Measurements from ENCODE around the gene PRPS1L1. TPM values are rescaled to one million over a fixed set of nuclear protein-coding genes. Genes with fewer than 3 reads are reported as not detected.

PRPS1L1 gene
- not detected in 2 replicates for polyA plus RNA-seq (2013)

- H3K79me1 ChIP-seq (ENCODE audit: low read length), result no peaks in the 10 kb centered on the region
- no peak within 1 kb of the TSS for H3K4me2 ChIP-seq (ENCODE audit: low read length)
- H3K27ac ChIP-seq (ENCODE audit: low read depth, low read length), result no peak within 1 kb of the TSS
- no CpG with 5 or more reads among the region's 17 CpGs for WGBS (ENCODE audit: extremely low coverage, insufficient coverage, insufficient read length)
- no peak within 1 kb of the TSS for H4K8ac ChIP-seq (ENCODE audit: low read depth, low read length)
- H3K79me2 ChIP-seq (ENCODE audit: control insufficient read depth, insufficient read depth, low read length, poor library complexity), result no peaks in the 10 kb centered on the region
- H2BK12ac ChIP-seq (ENCODE audit: low read length), result no peak within 1 kb of the TSS
- H3K18ac ChIP-seq (ENCODE audit: low read length), result no peak within 1 kb of the TSS
- H2AK5ac ChIP-seq (ENCODE audit: low read length), result no peak within 1 kb of the TSS
- DNase-seq, result no peak
- no peak within 1 kb of the TSS for H2BK120ac ChIP-seq (ENCODE audit: insufficient read depth, low read length, poor library complexity)
- H4K91ac ChIP-seq (ENCODE audit: low read depth, low read length), result no peak within 1 kb of the TSS
- no peaks in the 10 kb centered on the region for H3K4me1 ChIP-seq (ENCODE audit: control insufficient read depth in 1 of 2, insufficient read depth in 2 of 2, low read length in 2 of 2)
- H3K4ac ChIP-seq (ENCODE audit: low read depth, low read length), result no peak within 1 kb of the TSS
- H3K36me3 ChIP-seq (ENCODE audit: control insufficient read depth in 1 of 2, insufficient read depth in 2 of 2, low read length in 2 of 2), result no peaks in the 10 kb centered on the region
- H3K9me3 ChIP-seq (ENCODE audit: insufficient read depth, low read depth, low read length), result no peaks in the 10 kb centered on the region
- no peak within 1 kb of the TSS for H2BK5ac ChIP-seq (ENCODE audit: low read depth, low read length, poor library complexity)
- no peak within 1 kb of the TSS for H2AFZ ChIP-seq (ENCODE audit: insufficient read depth, low read length, poor library complexity)
- no peak within 1 kb of the TSS for H3K14ac ChIP-seq (ENCODE audit: low read length)
- H3K23ac ChIP-seq (ENCODE audit: low read length), result no peak within 1 kb of the TSS
- H3K27me3 ChIP-seq (ENCODE audit: insufficient read depth, low read length), result no peaks in the 10 kb centered on the region
- H3K9ac ChIP-seq (ENCODE audit: low read length), result no peak within 1 kb of the TSS
- H3K4me3 ChIP-seq (ENCODE audit: low read depth, low read length), result no peak within 1 kb of the TSS
- no peak within 1 kb of the TSS for H4K12ac ChIP-seq (ENCODE audit: low read depth, low read length)
Observed at GRCh38 chr7:18027628-18028027, at the start of gene PRPS1L1. Gene PRPS1L1 (minus strand): TSS chr7:18027846.

DNA sequence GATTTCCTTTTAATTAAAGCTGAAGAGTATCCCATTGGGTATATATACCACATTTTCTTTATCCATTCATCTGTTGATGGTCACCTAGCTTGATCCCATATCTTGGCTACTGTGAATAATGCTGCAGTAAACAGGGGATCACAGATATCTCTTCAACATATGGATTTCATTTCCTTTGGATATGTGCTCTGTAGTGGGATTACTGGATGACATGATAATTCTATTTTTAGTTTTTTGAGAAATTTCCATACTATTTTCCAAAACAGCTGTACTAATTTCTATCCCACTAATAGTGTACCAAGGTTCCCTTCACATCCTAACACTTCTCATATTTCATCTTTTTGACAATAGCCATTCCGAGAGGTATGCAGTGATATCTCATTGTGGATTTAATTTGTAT lies 48.8 kb upstream of the PRPS1L1 start:
- Histone ChIP-seq H3K4ac (ENCODE audit: low read depth, low read length) (no peak overlapping the region), H3K23ac (ENCODE audit: low read length) (no peak overlapping the region), H2BK12ac (ENCODE audit: low read length) (no peak overlapping the region), H3K79me2 (ENCODE audit: control insufficient read depth, insufficient read depth, low read length, poor library complexity) (no peaks in the 10 kb centered on the region), H3K4me3 (ENCODE audit: low read depth, low read length) (no peak overlapping the region), H3K4me2 (ENCODE audit: low read length) (no peak overlapping the region), H3K18ac (ENCODE audit: low read length) (no peak overlapping the region), H3K36me3 (ENCODE audit: control insufficient read depth in 1 of 2, insufficient read depth in 2 of 2, low read length in 2 of 2) (no peaks in the 10 kb centered on the region), H3K27ac (ENCODE audit: low read depth, low read length) (no peak overlapping the region), H2AFZ (ENCODE audit: insufficient read depth, low read length, poor library complexity) (no peak overlapping the region), H3K79me1 (ENCODE audit: low read length) (no peaks in the 10 kb centered on the region), H3K14ac (ENCODE audit: low read length) (no peak overlapping the region), H3K9ac (ENCODE audit: low read length) (no peak overlapping the region), H4K91ac (ENCODE audit: low read depth, low read length) (no peak overlapping the region), H3K4me1 (ENCODE audit: control insufficient read depth in 1 of 2, insufficient read depth in 2 of 2, low read length in 2 of 2) (no peaks in the 10 kb centered on the region), H3K27me3 (ENCODE audit: insufficient read depth, low read length) (no peaks in the 10 kb centered on the region), H2BK5ac (ENCODE audit: low read depth, low read length, poor library complexity) (no peak overlapping the region), H3K9me3 (ENCODE audit: insufficient read depth, low read depth, low read length) (no peaks in the 10 kb centered on the region), H2AK5ac (ENCODE audit: low read length) (no peak overlapping the region), H4K8ac (ENCODE audit: low read depth, low read length) (no peak overlapping the region), H4K12ac (ENCODE audit: low read depth, low read length) (no peak overlapping the region), H2BK120ac (ENCODE audit: insufficient read depth, low read length, poor library complexity) (no peak overlapping the region)
- WGBS (ENCODE audit: extremely low coverage, insufficient coverage, insufficient read length), result no CpG with 5 or more reads among the region's 1 CpG
- no peak for DNase-seq

- no peak overlapping the region for H2BK120ac ChIP-seq (ENCODE audit: insufficient read depth, low read length, poor library complexity)
- no peak overlapping the region for H4K91ac ChIP-seq (ENCODE audit: low read depth, low read length)
- WGBS (ENCODE audit: extremely low coverage, insufficient coverage, insufficient read length), result no CpG with 5 or more reads among the region's 3 CpGs
- no peaks in the 10 kb centered on the region for H3K79me2 ChIP-seq (ENCODE audit: control insufficient read depth, insufficient read depth, low read length, poor library complexity)
- no peak overlapping the region for H3K9ac ChIP-seq (ENCODE audit: low read length)
- no peaks in the 10 kb centered on the region for H3K27me3 ChIP-seq (ENCODE audit: insufficient read depth, low read length)
- no peak overlapping the region for H3K4ac ChIP-seq (ENCODE audit: low read depth, low read length)
- H3K9me3 ChIP-seq (ENCODE audit: insufficient read depth, low read depth, low read length), result no peaks in the 10 kb centered on the region
- H3K18ac ChIP-seq (ENCODE audit: low read length), result no peak overlapping the region
- H3K79me1 ChIP-seq (ENCODE audit: low read length), result no peaks in the 10 kb centered on the region
- no peak overlapping the region for H2BK12ac ChIP-seq (ENCODE audit: low read length)
- no peak overlapping the region for H3K4me3 ChIP-seq (ENCODE audit: low read depth, low read length)
- H3K36me3 ChIP-seq (ENCODE audit: control insufficient read depth in 1 of 2, insufficient read depth in 2 of 2, low read length in 2 of 2), result no peaks in the 10 kb centered on the region
- H2AFZ ChIP-seq (ENCODE audit: insufficient read depth, low read length, poor library complexity), result no peak overlapping the region
- no peak overlapping the region for H2BK5ac ChIP-seq (ENCODE audit: low read depth, low read length, poor library complexity)
- no peak overlapping the region for H3K14ac ChIP-seq (ENCODE audit: low read length)
- no peaks in the 10 kb centered on the region for H3K4me1 ChIP-seq (ENCODE audit: control insufficient read depth in 1 of 2, insufficient read depth in 2 of 2, low read length in 2 of 2)
- H2AK5ac ChIP-seq (ENCODE audit: low read length), result no peak overlapping the region
- DNase-seq, result no peak
- no peak overlapping the region for H4K8ac ChIP-seq (ENCODE audit: low read depth, low read length)
- no peak overlapping the region for H3K27ac ChIP-seq (ENCODE audit: low read depth, low read length)
- no peak overlapping the region for H3K4me2 ChIP-seq (ENCODE audit: low read length)
- H3K23ac ChIP-seq (ENCODE audit: low read length), result no peak overlapping the region
- H4K12ac ChIP-seq (ENCODE audit: low read depth, low read length), result no peak overlapping the region
Observed at GRCh38 chr7:18068745-18069144, 41.1 kb upstream of the PRPS1L1 start.

GRCh38 chr7:18064242-18064838 lies 36.7 kb upstream of the PRPS1L1 start:
- Histone ChIP-seq H3K27ac (ENCODE audit: low read depth, low read length) (no peak overlapping the region), H4K12ac (ENCODE audit: low read depth, low read length) (no peak overlapping the region), H3K36me3 (ENCODE audit: control insufficient read depth in 1 of 2, insufficient read depth in 2 of 2, low read length in 2 of 2) (no peaks in the 10 kb centered on the region), H2AK5ac (ENCODE audit: low read length) (no peak overlapping the region), H4K91ac (ENCODE audit: low read depth, low read length) (no peak overlapping the region), H3K4me3 (ENCODE audit: low read depth, low read length) (no peak overlapping the region), H3K18ac (ENCODE audit: low read length) (no peak overlapping the region), H2AFZ (ENCODE audit: insufficient read depth, low read length, poor library complexity) (no peak overlapping the region), H3K79me1 (ENCODE audit: low read length) (no peaks in the 10 kb centered on the region), H2BK5ac (ENCODE audit: low read depth, low read length, poor library complexity) (no peak overlapping the region), H2BK120ac (ENCODE audit: insufficient read depth, low read length, poor library complexity) (no peak overlapping the region), H3K14ac (ENCODE audit: low read length) (no peak overlapping the region), H3K23ac (ENCODE audit: low read length) (no peak overlapping the region), H3K4ac (ENCODE audit: low read depth, low read length) (no peak overlapping the region), H4K8ac (ENCODE audit: low read depth, low read length) (no peak overlapping the region), H3K9me3 (ENCODE audit: insufficient read depth, low read depth, low read length) (no peaks in the 10 kb centered on the region), H3K4me1 (ENCODE audit: control insufficient read depth in 1 of 2, insufficient read depth in 2 of 2, low read length in 2 of 2) (no peaks in the 10 kb centered on the region), H3K9ac (ENCODE audit: low read length) (no peak overlapping the region), H2BK12ac (ENCODE audit: low read length) (no peak overlapping the region), H3K27me3 (ENCODE audit: insufficient read depth, low read length) (no peaks in the 10 kb centered on the region), H3K79me2 (ENCODE audit: control insufficient read depth, insufficient read depth, low read length, poor library complexity) (no peaks in the 10 kb centered on the region), H3K4me2 (ENCODE audit: low read length) (no peak overlapping the region)
- WGBS (ENCODE audit: extremely low coverage, insufficient coverage, insufficient read length), result no CpG with 5 or more reads among the region's 6 CpGs
- peak; percentile 48 to 82 for DNase-seq
